ENCODE data around the gene GPR179. TPM values are rescaled to one million over a fixed set of nuclear protein-coding genes. Genes with fewer than 3 reads are reported as not detected.
A peak's percentile ranks its signal among the peaks of the same experiment; 100 is the strongest.

Gene GPR179
- polyA plus RNA-seq, 1 donor (not counting 4 experiments of a cell fraction or from before 2014, with no cell fraction given), result 0.01 TPM

- H2AFZ ChIP-seq (ENCODE audit: control insufficient read depth, low read length), result no peak overlapping the region
- peaks cover 3% of the 10 kb centered on the region for H4K20me1 ChIP-seq (ENCODE audit: control insufficient read depth, extremely low read depth, insufficient read depth, low read length)
- FAIRE-seq (no peak), DNase-seq (ENCODE audit: low read depth, low spot score) (no peak)
- H3K4me2 ChIP-seq (ENCODE audit: control insufficient read depth, extremely low read depth, insufficient read depth, low read depth, low read length), result peak overlapping the region; percentile 20
- H3K9me3 ChIP-seq (ENCODE audit: control insufficient read depth, low read depth, low read length), result no peaks in the 10 kb centered on the region
- H3K4me3 ChIP-seq (ENCODE audit: control insufficient read depth in 2 of 3, extremely low read depth in 1 of 3, insufficient read depth in 2 of 3, low read depth in 1 of 3, low read length in 3 of 3), result no peak overlapping the region
- peaks cover 17% of the 10 kb centered on the region for H3K4me1 ChIP-seq (ENCODE audit: control insufficient read depth, extremely low read depth, insufficient read depth, low read length)
- H3K9me1 ChIP-seq (ENCODE audit: control insufficient read depth, extremely low read depth, insufficient read depth, low read length), result no peaks in the 10 kb centered on the region
- H3K27ac ChIP-seq (ENCODE audit: control insufficient read depth, insufficient read depth, low read length), result no peak overlapping the region
- dilution Hi-C loops (cut with MboI; ENCODE audit: extremely low pct_ligation_motif_present, low sequenced_read_pairs), result no loop called here
- H3K79me2 ChIP-seq (ENCODE audit: control insufficient read depth, insufficient read depth, low read length), result peaks cover 12% of the 10 kb centered on the region
- H3K36me3 ChIP-seq (ENCODE audit: control insufficient read depth in 2 of 2, extremely low read depth in 1 of 2, insufficient read depth in 2 of 2, low read length in 2 of 2), result peaks cover 0 to 2% of the 10 kb centered on the region in 2 experiments
- H3K27me3 ChIP-seq (ENCODE audit: control insufficient read depth, extremely low read depth, insufficient read depth, low read length), result no peaks in the 10 kb centered on the region
- TF ChIP-seq EZH2 (IDR thresholded peaks at IDR 0.05; ENCODE audit: low read length), result no peak
- no peak overlapping the region for H3K9ac ChIP-seq (ENCODE audit: control insufficient read depth, extremely low read depth, insufficient read depth, low read length)
These were observed 15.1 kb upstream of the GPR179 start for GRCh38 chr17:38358586-38359513.

- no peaks in the 10 kb centered on the region for H3K9me1 ChIP-seq (ENCODE audit: control insufficient read depth, extremely low read depth, insufficient read depth, low read length)
- no peak for FAIRE-seq
- TF ChIP-seq EZH2 (IDR thresholded peaks at IDR 0.05; ENCODE audit: low read length) (no peak), CTCF (optimal IDR thresholded peaks at IDR 0.05 in 1 of 3, IDR thresholded peaks at IDR 0.05 in 1 of 3, conservative IDR thresholded peaks at IDR 0.05 in 1 of 3; ENCODE audit: extremely low read depth in 1 of 3, insufficient read depth in 2 of 3, low read length in 3 of 3) (no peak)
- H3K9me3 ChIP-seq (ENCODE audit: control insufficient read depth, low read depth, low read length), result no peaks in the 10 kb centered on the region
- H3K9ac ChIP-seq (ENCODE audit: control insufficient read depth, extremely low read depth, insufficient read depth, low read length), result no peak overlapping the region
- no peak overlapping the region for H3K4me3 ChIP-seq (ENCODE audit: control insufficient read depth in 2 of 3, extremely low read depth in 1 of 3, insufficient read depth in 2 of 3, low read depth in 1 of 3, low read length in 3 of 3)
- H4K20me1 ChIP-seq (ENCODE audit: control insufficient read depth, extremely low read depth, insufficient read depth, low read length), result peaks cover 3% of the 10 kb centered on the region
- H3K27ac ChIP-seq (ENCODE audit: control insufficient read depth, insufficient read depth, low read length), result no peak overlapping the region
- H3K27me3 ChIP-seq (ENCODE audit: control insufficient read depth, extremely low read depth, insufficient read depth, low read length), result no peaks in the 10 kb centered on the region
- H3K79me2 ChIP-seq (ENCODE audit: control insufficient read depth, insufficient read depth, low read length), result peaks cover 15% of the 10 kb centered on the region
- dilution Hi-C loops (cut with MboI; ENCODE audit: extremely low pct_ligation_motif_present, low sequenced_read_pairs), result no loop called here
- no peak overlapping the region for H3K4me2 ChIP-seq (ENCODE audit: control insufficient read depth, extremely low read depth, insufficient read depth, low read depth, low read length)
- no peak overlapping the region for H2AFZ ChIP-seq (ENCODE audit: control insufficient read depth, low read length)
- H3K4me1 ChIP-seq (ENCODE audit: control insufficient read depth, extremely low read depth, insufficient read depth, low read length), result peaks cover 23% of the 10 kb centered on the region
- peaks cover 0 to 2% of the 10 kb centered on the region in 2 experiments for H3K36me3 ChIP-seq (ENCODE audit: control insufficient read depth in 2 of 2, extremely low read depth in 1 of 2, insufficient read depth in 2 of 2, low read length in 2 of 2)
- DNase-seq (ENCODE audit: low read depth, low spot score), result no peak
These were observed 13.8 kb upstream of the GPR179 start for GRCh38 chr17:38357486-38358123.
